NCI-H2107 treated with DMSO at 0.1 percent for 48 hours (cell line): ENCODE data around the gene MICAL2.

ENCODE experiments used
- DNase-seq: peaks from one replicate; lab custom pipeline; 2025; ENCODE audit not compliant: unreplicated experiment; lab: John Stamatoyannopoulos, UW

The MICAL2 gene

DNA sequence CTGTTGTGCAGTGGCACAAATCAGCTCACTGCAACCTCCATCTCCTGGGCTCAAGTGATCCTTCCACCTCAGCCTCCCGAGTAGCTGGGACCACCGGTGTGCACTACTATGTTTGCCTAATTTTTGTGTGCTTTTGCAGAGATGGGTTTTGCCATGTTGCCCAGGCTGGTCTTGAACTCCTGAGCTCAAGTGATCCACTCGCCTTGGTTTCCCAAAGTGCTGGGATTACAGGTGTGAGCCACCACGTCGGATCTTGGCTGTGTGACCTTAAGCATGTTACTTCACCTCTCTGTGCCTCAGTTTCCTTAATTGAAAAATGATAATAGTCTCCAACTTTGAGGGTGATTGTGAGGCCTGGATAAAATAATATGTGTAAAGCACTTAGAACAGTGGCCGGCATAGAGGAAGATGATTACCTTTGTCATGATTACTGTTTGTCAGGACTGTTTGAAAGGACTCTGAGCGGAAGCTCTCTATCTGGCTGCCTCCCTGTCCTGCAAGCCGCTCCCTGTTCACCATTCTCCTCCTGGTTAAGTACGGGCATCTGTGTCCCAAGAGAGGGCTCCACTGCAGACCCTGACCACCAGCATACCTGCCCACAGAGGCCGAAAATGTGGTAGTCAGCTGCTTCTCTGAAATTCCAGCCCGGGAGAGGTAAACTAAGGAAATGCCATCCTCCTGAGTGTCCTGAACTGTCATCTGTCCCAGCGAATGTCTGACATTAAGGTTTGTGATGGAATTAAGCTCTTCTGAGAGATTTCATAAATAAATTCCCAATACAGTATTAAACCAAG is 73.6 kb downstream of the MICAL2 start:
- no peak for DNase-seq

DNA sequence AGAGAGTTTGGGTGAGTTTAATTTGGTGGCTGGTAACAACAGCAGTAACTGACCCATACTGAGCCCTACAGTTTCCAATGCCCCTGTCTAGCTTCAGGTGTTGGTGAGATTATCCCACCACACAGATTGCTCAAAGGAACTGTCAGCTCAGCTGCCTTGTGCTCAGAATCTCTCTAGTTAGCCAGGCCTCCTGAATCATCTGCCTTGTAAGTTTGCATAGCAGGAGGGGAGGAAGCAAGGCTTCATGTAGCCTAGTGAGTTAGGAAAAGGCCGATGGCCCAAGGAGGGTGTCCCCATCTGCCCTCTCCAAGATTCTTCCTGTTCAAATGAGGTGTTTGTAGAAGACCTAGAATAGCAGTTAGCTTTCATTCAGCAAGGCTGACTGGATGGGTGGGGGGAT is 74.3 kb downstream of the MICAL2 start:
- no peak for DNase-seq

- no peak for DNase-seq
These were observed 74.8 kb downstream of the MICAL2 start for GRCh38 chr11:12185106-12185690.

- DNase-seq = peak; percentile 71
These were observed 75.5 kb downstream of the MICAL2 start for GRCh38 chr11:12185914-12186313.

- DNase-seq = peak; percentile 30
These were observed 76.3 kb downstream of the MICAL2 start for GRCh38 chr11:12186701-12187100.

DNA sequence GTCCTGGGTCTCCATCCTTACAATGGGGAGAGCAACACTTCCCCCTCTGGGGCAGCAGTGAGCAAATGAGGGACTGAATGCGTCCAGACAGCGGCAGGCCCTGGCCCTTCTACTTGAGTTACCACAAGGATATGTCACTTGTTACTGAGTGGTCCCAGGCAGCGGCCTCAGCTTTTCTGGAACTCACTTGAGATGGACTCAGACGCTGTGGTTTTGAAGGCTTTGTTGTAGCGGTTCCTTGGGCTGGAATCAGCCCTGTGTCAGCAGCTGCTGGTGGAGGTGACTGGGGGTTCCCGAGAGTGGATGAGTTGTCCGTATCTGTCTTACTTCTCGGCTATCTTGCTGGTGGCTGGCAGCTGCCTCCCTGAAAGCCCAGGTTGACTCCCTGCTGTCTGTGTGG is 77.0 kb downstream of the MICAL2 start:
- DNase-seq = peak; percentile 26

DNA sequence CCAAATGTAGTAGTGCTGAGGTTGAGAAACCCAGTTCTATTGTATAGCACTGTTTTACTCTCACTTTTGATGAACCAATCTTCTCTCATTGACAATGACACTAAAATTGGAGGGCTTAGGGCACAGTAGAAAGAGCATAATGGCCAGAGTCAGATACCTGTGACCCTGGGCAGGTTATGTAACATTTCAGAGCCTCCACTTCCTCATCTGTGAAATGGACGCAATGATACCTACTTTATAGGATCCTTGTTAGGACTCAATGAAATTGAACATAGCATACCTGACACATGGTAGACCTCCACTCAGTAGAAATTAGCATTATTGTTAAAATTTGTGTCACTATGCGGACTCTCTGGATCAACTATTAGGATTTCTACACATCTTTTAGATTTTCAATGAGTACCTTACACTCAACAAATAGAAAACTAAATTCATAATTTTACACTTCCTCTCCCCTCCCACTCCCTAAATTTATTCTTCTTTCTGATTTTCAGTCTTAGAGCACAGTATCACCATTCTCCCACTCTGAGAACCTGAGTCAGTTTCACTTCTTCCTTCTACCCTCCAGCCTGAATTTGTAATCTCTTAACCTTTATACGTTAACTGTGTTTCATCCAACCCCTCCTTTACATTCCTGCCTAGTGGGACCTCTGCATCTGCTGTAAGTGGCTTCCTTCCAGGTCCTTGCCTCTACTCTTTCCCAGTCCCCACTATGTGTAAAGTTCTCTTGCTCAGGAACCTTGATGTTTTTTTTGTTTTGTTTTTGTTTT is 78.3 kb downstream of the MICAL2 start:
- no peak for DNase-seq

DNA sequence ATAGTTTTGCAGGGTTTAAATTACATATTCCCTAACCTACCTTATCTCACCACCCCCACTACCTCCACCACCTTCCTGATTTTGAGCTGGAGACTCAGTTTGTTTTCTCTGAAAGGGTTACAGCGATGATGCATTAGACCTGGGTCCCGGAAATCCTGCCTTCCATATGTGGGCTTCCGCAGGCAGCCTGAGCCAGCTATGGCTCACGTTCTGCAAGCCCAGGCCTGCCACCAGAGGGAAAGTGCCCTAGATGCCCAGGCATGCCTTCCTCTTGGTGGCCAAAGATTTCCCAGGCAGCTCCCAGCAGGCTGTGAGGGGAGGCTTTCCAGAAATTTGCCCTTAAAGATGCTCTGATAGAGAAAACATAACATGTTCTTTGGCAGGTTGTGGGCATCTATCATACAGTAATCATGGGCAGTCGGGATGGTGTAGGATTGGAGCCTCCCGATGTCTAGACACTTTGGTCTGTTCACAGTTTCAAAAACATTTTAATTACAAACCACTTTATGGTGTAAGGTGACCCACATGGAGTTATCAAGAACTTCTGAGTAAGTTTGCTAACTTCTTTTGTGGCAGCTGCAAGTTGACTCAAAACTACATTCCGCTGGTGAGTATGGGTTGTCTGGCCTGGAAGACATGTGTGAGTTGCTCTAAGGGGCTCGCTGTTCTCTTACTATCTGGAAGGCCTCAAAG is 79.3 kb downstream of the MICAL2 start:
- peak; percentile 56 for DNase-seq

GRCh38 chr11:12190511-12190910 is 80.1 kb downstream of the MICAL2 start:
- DNase-seq = no peak

DNA sequence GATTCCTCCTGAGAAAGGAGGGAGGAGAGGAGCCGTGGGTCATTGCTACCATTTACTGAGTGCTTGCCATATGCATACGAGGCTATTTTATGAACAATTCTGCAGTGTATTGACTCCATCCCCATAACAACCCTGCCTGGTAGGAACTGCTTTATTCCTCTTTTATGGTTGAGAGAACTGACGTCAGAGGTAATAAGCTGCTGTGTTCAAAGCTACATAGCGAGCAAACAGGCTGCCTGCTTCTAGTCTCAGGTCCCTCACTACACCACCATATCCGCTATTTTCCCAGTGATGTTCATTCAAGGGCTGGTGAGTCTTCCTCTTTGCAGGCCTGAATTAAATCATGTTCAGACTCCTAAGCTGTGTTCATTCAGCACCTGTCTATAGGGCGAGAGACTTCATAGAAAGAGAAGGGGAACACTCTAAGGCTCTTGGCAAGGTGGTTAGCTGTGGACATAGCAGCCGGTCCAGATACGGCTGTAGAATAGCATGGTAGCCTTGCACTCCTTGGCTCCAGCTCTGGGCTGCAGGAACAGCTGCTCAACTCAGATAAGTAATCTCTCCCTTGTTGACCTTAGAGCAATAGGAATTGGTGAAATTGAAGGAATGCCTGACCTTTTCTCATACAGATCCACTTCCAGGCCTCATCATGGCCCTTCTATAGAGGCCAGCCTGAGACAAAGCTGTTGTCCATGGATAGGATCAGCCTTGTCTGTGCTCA is 82.6 kb downstream of the MICAL2 start:
- DNase-seq = no peak

DNA sequence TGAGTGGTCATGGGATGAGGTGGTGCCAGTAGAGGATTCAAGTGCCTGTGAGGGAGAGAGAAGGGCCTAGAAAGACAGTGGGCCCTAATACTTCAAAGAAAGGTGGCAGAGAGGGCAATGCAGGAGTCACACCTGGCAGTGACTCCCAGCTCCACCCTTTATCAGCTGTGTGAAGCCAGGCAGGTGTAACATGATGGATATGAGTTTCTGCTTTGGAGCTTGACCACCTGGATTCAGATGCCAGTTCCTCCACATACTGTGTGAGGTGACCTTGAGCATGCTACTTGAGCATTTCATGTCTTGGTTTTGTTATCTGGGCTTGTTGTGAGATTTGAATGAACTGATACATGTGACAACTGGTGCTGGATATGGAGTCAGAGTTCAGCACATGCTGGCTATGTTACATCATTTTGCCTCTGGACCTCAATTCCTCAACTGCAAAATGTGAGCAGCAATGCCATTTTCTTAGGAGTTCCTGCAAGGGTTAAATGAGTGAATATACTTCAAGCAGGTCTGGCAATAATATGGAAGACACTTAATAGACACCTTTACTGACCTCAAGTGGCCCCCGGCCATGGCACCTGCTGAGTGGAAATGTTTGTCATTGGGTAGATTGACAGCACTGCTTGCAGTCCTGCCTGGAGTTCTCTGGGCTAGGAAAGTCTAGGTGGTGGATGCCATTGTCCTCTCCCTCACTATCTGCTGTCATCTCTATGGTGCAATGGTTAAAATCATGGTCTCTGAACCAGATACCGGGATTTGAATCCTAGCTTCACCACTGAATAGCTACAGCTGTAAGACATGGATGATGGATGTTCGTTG is 83.3 kb downstream of the MICAL2 start:
- no peak for DNase-seq

DNA sequence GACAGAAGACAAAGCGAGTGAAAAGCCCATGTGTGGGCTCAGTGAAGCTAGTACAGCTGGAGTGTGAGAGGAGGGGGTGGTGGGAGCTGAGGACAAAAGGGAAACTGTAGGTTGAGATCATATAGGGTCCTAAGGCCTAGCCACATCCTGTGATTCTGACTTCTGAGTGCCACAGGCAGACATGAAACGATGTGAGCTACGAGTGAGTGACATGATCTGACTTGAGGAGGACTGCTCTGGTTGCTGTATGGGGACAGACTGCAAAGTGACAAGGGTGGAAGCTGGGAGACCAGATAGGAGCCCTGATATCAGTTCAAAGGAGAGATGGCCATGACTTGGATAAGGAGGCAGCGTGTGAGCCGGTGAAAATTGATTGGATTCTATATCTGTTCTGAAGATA is 85.4 kb downstream of the MICAL2 start:
- no peak for DNase-seq

DNA sequence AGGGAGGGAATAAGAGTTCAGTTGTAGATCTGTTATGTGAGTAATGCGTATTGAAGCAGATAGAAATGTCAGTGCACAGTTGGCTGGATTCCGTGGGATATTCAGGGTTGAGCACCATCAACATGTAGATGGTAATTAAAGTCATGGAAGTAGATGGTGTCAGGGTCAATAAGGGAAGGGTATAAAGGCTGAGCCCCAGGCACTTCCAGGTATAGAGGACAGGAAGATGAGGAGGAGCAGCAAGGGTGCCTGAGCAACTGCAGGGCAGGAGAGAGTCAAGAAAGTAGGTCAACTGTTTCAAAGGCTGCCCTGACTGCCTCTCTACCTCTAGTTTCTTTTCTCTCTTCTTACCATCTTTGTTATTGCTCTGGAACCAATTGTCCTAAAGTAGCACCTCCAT is 85.9 kb downstream of the MICAL2 start:
- DNase-seq = no peak

- DNase-seq = no peak
These were observed 86.5 kb downstream of the MICAL2 start for GRCh38 chr11:12196872-12197271.

GRCh38 chr11:12198251-12199222 is 88.1 kb downstream of the MICAL2 start:
- no peak for DNase-seq

GRCh38 chr11:12199231-12199948 is 89.0 kb downstream of the MICAL2 start:
- peak; percentile 36 for DNase-seq

GRCh38 chr11:12200279-12200990 is 90.0 kb downstream of the MICAL2 start:
- no peak for DNase-seq
